ENCODE results near the gene DNAI1. TPM values are rescaled to one million over a fixed set of nuclear protein-coding genes. Genes with fewer than 3 reads are reported as not detected.
"Not testable (repeated sequence)": the region's sequence is repeated elsewhere in the genome, so short reads cannot be mapped to it uniquely, and the experiment has no call there.

The DNAI1 gene
- total RNA-seq, 2 experiments from 2014 or later: not detected

DNA sequence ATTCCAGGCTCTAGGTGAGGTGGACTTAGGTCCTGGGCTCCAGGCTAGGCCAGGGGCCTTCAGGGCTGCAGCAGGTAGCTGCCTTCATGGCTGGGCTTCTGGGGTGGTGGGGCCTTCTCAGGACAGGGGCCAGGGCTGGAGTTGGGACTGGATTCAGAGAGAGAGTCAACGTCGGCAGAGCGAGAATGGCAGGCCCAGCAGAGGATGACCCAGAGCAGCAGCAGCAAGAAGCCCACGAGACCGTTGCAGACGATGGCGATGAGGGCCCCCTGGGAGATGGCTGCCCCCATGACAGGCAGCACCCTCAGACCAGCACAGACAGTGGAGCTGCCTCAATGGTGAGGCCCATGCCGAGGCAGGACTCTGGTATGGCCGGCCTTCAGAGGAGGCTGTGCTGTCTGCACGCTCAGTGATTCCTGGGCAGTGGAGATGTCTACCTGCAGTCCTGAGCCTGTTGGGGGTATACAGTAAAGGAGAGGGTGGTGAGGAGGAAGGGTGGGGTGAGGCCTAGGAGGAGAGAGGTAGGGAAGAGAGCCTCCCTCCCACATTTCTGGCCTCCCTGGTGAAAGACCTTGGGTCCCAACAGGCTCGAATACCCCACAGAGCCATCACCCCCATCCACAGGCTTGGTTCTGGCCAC is 62.9 kb downstream of the DNAI1 start:
- no peak overlapping the region for H3K27ac Mint-ChIP-seq
- no peaks in the 10 kb centered on the region for H3K9me3 Mint-ChIP-seq (ENCODE audit: low read depth)
- CTCF ChIA-PET: interaction anchor here (1.1 kb wide), 1 partner anchor 70 kb away, joined by 3 read pairs; no protein-coding TSS in a partner anchor
- DNase-seq: no peak
- no peaks in the 10 kb centered on the region for H3K36me3 Mint-ChIP-seq
- peaks cover 15% of the 10 kb centered on the region for H3K4me1 Mint-ChIP-seq
- H3K27me3 Mint-ChIP-seq: peaks cover 40% of the 10 kb centered on the region
- no peak overlapping the region for H3K4me3 Mint-ChIP-seq
- ATAC-seq: no peak

DNA sequence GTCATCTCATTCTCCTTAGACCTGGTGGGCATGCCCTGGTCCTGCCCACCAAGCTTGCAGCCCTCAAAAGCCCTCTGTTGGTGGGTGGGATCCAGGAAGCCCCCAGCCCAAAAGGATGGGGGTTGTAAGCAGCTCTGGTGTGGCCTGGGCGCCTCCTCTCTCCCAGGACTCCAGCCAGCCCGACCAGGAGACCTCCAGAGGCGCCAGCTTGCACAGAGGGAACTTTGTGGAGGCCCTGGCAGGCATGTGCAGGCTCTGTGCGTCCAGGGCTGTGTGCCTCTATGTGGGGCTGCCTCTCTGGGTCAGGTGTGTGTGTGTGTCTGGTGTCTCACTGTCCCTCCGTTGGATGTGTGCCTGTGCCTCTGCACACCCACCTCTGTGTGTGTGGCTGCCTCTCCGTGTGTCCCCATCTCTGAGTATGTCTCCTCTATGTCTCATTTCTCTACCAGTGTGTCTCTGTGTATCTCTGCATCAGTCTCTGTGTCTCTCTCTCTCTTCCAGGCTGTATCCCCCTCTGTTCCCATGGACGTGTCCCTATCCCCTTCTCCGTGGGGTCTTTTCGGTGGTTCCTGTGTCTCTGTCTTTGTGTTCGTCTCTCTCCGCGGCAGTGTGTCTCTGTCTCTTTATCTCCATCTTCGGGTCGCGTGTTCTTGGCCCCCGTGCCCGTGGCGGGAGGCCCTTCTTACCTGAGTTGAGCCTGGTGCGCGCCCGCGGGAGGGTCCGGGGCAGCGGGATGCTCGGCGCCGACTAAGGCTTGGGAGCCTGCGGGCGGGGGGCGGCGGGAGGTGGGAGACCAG is 63.7 kb downstream of the DNAI1 start:
- no peak for ATAC-seq
- Mint-ChIP-seq H3K36me3 (no peaks in the 10 kb centered on the region), H3K4me3 (peak overlapping the region; percentile 49), H3K9me3 (ENCODE audit: low read depth) (no peaks in the 10 kb centered on the region), H3K27ac (peak overlapping the region; percentile 33), H3K4me1 (peaks cover 15% of the 10 kb centered on the region), H3K27me3 (peaks cover 42% of the 10 kb centered on the region)
- DNase-seq: no peak
- CTCF ChIA-PET: interaction anchor here (1.2 kb wide), 1 partner anchor 118 kb away, joined by 4 read pairs; no protein-coding TSS in a partner anchor

DNA sequence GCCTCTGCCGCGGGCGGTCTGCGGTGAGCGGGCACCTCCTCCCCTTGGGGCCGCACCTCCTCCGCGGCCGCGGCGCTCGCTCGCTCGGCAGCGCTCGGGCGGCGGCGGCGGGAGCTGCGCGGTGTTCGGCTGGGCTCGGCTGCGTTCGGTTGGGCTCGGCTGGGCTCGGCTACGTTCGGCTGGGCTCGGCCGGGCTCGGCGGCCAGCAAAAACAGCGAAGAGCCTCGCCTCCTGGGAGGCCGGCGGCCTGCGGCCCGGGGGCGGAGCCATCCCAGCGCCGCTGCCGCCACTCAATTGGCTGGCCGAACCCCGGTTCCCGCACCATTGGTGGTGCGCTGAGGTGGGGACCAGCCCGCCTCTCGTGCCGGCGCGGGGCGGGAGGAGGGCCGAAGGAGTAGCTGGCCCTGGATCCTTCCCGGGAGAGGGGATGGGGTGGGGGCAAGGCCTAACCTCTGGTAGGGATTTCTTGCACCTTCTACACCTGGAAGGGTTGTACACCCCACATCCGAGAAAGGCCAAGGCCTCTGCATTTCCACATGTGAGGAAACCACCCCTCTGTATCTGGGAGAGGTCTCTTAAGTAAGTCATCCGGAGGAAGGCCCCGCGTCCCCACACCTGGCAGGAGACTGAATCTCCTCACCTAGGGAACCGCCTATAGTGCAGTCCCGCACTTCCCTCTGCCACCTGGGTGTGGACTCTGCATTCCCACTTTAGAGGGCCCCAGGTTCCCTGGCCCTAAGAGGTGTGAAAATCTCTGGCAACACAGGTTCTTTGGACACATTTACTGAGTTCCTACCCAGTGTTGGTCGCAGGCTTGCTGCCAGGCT is 64.6 kb downstream of the DNAI1 start, which contains the start of gene ENHO:
Gene ENHO, minus strand, starts transcription at position 20 of the 827 bp plus-strand sequence. CDS start 1,295 bp downstream, outside the sequence.
- Mint-ChIP-seq H3K36me3 (no peaks in the 10 kb centered on the region), H3K27me3 (peaks cover 45% of the 10 kb centered on the region), H3K4me1 (peaks cover 15% of the 10 kb centered on the region), H3K9me3 (ENCODE audit: low read depth) (no peaks in the 10 kb centered on the region), H3K27ac (peak within 1 kb of the TSS; percentile 33), H3K4me3 (peak within 1 kb of the TSS; percentile 49)
- CTCF ChIA-PET: interaction anchor here (0.9 to 2.0 kb wide), 5 partner anchors 68 to 179 kb away, joined by 3 to 5 read pairs (median 4); no protein-coding TSS in a partner anchor
- ATAC-seq: peak; percentile 99
- peak; percentile 89 for DNase-seq

DNA sequence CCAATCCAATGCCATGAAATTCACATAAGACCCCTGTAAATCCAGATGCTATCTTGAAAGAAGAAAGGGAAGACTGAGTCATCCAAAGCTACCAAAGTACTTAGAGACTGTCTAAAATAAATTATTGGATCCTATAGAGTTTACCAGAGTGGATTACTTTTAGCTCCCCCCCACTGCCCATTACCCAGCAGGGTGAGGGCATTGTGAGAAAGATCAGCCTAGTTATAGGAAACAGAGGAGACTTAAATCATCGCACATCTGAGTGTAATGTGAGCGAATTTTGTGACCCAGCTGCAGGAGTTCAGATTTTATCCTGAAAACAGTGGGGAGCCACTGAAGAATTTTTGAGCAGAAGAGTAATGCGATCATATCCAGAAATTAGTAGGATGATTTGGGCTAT is 65.7 kb downstream of the DNAI1 start:
- CTCF ChIA-PET: interaction anchor here (1.1 to 2.0 kb wide), 5 partner anchors 24 to 178 kb away, joined by 3 to 5 read pairs (median 4); no protein-coding TSS in a partner anchor
- Mint-ChIP-seq H3K27me3 (peaks cover 52% of the 10 kb centered on the region), H3K9me3 (ENCODE audit: low read depth) (no peaks in the 10 kb centered on the region), H3K4me3 (no peak overlapping the region), H3K36me3 (no peaks in the 10 kb centered on the region), H3K27ac (no peak overlapping the region), H3K4me1 (peaks cover 15% of the 10 kb centered on the region)
- no peak for DNase-seq
- ATAC-seq: no peak

DNA sequence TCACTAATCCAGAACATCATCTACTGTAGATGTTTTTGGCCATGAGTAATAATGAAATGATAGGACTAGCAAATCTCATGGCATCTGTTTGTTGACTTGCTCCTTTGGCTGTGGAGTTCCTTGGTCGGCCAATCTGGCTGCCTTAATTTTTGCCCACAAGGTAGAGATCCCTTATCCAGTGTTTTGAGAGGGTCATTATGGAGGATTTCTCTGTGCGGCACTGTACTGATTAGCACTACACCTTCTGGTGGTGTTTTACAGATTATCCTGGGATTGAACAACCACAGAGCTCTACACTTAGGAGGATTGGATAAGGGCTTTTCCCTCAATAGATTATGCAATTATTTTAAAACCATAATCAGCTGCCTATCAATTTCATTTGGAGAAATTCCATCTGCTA is 67.4 kb downstream of the DNAI1 start:
- H3K36me3 Mint-ChIP-seq: no peaks in the 10 kb centered on the region
- ATAC-seq: no peak
- peaks cover 62% of the 10 kb centered on the region for H3K27me3 Mint-ChIP-seq
- DNase-seq: no peak
- CTCF ChIA-PET: no interaction called here
- H3K4me1 Mint-ChIP-seq: peaks cover 15% of the 10 kb centered on the region
- no peaks in the 10 kb centered on the region for H3K9me3 Mint-ChIP-seq (ENCODE audit: low read depth)
- H3K27ac Mint-ChIP-seq: no peak overlapping the region
- no peak overlapping the region for H3K4me3 Mint-ChIP-seq

DNA sequence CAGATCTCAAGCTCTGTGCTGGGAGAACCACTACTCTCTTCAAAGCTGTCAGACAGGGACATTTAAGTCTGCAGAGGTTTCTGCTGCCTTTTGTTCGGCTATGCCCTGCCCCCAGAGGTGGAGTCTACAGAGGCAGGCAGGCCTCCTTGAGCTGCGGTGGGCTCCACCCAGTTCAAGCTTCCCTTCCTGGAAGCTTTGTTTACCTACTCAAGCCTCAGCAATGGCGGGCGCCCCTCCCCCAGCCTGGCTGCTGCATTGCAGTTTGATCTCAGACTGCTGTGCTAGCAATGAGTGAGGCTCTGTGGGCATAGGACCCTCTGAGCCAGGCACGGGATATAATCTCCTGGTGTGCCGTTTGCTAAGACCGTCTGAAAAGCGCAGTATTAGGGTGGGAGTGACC is 73.4 kb downstream of the DNAI1 start:
- H3K4me3 Mint-ChIP-seq; H3K4me1 Mint-ChIP-seq; H3K36me3 Mint-ChIP-seq; DNase-seq; H3K9me3 Mint-ChIP-seq (ENCODE audit: low read depth); ATAC-seq; H3K27ac Mint-ChIP-seq; CTCF ChIA-PET: not testable (repeated sequence)
- H3K27me3 Mint-ChIP-seq: peaks cover 64% of the 10 kb centered on the region

DNA sequence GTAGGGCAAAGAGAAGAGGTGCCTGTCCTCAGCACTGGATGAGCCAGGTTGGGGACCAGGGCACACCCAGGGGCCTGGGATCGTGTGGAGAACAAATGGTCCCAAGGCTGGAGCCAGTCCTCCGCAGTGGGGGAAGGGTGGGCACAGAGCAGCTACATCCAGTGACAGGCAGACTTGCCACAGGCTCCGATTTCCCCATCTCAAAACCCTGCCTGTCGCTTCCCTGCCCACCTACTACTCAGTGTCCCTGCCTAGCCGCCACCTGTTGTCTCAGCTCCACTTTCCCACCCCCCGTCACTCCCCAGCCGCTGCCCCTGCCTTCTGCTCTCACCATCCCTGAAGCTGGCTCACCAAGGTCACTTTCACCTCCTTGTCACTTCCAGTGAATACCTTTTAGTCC is 78.1 kb downstream of the DNAI1 start:
- peaks cover 40% of the 10 kb centered on the region for H3K27me3 Mint-ChIP-seq
- CTCF ChIA-PET: interaction anchor here (1.5 kb wide), 1 partner anchor 133 kb away, joined by 4 read pairs; no protein-coding TSS in a partner anchor
- ATAC-seq (no peak), DNase-seq (no peak)
- no peaks in the 10 kb centered on the region for H3K36me3 Mint-ChIP-seq
- no peak overlapping the region for H3K27ac Mint-ChIP-seq
- no peak overlapping the region for H3K4me3 Mint-ChIP-seq
- no peaks in the 10 kb centered on the region for H3K4me1 Mint-ChIP-seq
- no peaks in the 10 kb centered on the region for H3K9me3 Mint-ChIP-seq (ENCODE audit: low read depth)

DNA sequence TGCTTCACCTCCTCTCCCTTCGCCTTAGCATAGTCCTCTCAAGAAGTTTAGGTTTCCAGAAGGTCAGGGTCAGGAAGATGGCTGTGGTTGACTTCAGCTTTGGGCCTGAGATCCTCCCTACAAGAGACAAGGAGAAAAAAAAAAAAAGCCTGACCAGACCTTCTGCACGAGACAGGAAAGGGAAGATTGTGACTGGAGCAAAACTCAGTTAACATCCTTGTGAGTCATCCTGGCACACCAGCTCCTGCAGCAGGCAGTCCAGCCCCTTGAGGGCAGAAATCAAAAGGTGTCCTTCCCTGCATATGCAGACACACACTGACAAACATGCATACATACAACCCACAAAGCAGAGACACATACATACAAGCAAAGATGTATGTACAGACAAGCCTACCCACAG is 82.2 kb downstream of the DNAI1 start:
- no peak for DNase-seq
- no peak overlapping the region for H3K27ac Mint-ChIP-seq
- CTCF ChIA-PET: no interaction called here
- no peaks in the 10 kb centered on the region for H3K9me3 Mint-ChIP-seq (ENCODE audit: low read depth)
- no peaks in the 10 kb centered on the region for H3K36me3 Mint-ChIP-seq
- peaks cover 30% of the 10 kb centered on the region for H3K27me3 Mint-ChIP-seq
- ATAC-seq: no peak
- no peaks in the 10 kb centered on the region for H3K4me1 Mint-ChIP-seq
- no peak overlapping the region for H3K4me3 Mint-ChIP-seq

DNA sequence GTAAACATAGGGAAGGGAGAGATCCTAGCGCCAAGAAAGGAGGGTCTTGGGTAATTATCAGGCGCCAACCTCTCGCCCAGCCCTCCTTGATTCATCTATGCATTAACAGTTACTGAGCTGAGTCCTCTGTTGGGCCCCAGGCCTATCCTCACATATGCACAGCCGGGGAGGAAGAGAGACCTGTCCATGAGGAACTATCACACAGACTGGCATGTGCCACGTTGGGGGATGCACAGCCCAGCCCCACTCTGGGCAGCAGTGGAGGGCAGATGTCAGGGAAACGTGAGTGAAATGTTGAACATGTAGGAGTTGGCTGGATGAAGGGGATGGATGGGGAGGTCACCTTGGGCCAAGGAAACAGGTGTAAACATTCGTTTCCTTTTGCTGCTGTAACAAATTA is 82.9 kb downstream of the DNAI1 start:
- Mint-ChIP-seq H3K27me3 (peaks cover 25% of the 10 kb centered on the region), H3K27ac (no peak overlapping the region), H3K4me1 (no peaks in the 10 kb centered on the region), H3K4me3 (no peak overlapping the region), H3K36me3 (no peaks in the 10 kb centered on the region), H3K9me3 (ENCODE audit: low read depth) (no peaks in the 10 kb centered on the region)
- no peak for ATAC-seq
- CTCF ChIA-PET: no interaction called here
- DNase-seq: no peak

DNA sequence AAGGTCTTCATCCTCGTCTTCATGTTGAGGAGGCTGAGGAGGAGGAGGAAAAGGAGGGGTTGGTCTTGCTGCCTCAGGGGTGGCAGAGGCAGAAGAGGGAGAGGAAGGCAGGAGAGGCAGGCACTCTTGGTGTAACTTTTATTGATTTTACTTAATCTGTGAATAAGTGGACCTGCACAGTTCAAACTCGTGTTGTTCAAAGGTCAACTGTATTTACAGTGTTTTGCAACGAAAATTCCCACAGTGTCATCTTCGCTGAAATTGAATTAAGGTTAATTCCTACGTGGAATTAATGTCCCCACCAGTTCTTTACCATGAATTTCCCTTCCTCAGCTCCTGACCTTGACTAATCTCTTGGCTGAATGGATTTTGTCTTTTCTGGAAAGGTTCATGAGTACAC is 85.4 kb downstream of the DNAI1 start:
- ATAC-seq (no peak), DNase-seq (no peak)
- no peak overlapping the region for H3K27ac Mint-ChIP-seq
- no peaks in the 10 kb centered on the region for H3K4me1 Mint-ChIP-seq
- H3K27me3 Mint-ChIP-seq: peaks cover 19% of the 10 kb centered on the region
- H3K9me3 Mint-ChIP-seq (ENCODE audit: low read depth): no peaks in the 10 kb centered on the region
- CTCF ChIA-PET: no interaction called here
- no peak overlapping the region for H3K4me3 Mint-ChIP-seq
- no peaks in the 10 kb centered on the region for H3K36me3 Mint-ChIP-seq

DNA sequence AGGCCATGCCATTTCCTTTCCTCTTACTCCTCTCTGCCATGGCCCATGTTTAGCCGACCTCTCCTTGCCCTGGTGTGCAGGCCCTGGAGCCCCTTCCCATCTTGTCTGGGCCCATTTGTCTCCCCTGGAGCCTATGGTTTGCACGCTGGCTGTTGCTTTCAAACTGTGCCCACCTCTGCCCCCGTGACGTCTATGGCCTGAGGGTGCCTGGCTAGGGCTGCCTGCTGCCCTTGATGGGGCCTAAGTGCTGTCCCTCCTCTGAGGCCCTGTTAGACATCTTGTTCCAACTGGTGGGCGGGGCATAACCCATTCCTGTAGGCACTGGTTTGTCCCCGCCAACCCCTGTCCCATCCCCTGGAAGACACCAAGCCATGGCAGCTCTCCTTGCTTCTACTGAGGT is 86.9 kb downstream of the DNAI1 start:
- CTCF ChIA-PET: interaction anchor here (1.3 kb wide), 1 partner anchor 142 kb away, joined by 5 read pairs; no protein-coding TSS in a partner anchor
- ATAC-seq (no peak), DNase-seq (no peak)
- Mint-ChIP-seq H3K27me3 (peaks cover 18% of the 10 kb centered on the region), H3K36me3 (no peaks in the 10 kb centered on the region), H3K27ac (no peak overlapping the region), H3K4me1 (no peaks in the 10 kb centered on the region), H3K4me3 (no peak overlapping the region), H3K9me3 (ENCODE audit: low read depth) (no peaks in the 10 kb centered on the region)

DNA sequence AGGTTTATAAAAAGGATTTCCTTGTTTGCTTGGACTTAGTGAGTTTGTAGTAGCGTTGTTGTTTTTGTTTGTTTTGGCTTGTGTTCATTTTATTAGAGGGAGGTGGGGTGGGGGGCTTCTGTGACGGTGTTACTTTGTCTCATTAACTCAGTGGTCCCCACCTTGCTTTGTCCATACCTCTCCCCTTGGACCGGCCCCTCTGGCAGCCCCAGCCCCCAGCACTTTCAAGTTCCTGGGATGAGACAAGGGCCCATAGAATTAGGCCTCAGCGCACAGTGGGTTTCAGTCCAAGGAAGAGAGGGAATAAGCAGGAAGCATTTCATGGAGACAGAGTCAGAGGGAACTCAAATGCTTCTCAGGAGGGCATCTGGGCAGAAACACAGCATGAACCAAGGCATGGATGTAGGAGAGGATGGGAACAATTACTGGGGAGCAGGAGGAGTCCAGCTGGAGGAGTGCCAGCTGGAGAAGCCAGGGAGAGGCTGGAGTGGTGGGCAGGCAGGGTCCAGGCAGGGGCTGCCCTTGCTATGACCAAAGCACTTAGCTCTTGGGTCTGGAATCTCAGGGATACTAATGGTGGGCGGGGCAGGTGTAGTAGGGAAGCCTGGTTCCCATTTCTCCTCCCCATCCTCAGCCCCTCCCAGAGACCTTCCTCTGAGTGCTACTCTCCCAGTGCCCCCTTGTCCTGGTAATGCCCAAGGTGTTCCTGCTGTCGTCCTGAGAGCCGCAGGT is 87.7 kb downstream of the DNAI1 start:
- ATAC-seq (no peak), DNase-seq (no peak)
- no peaks in the 10 kb centered on the region for H3K4me1 Mint-ChIP-seq
- CTCF ChIA-PET: interaction anchor here (0.6 to 1.3 kb wide), 3 partner anchors 101 to 199 kb away, joined by 3 to 5 read pairs (median 3); no protein-coding TSS in a partner anchor
- no peaks in the 10 kb centered on the region for H3K36me3 Mint-ChIP-seq
- no peak overlapping the region for H3K27ac Mint-ChIP-seq
- no peaks in the 10 kb centered on the region for H3K9me3 Mint-ChIP-seq (ENCODE audit: low read depth)
- no peak overlapping the region for H3K4me3 Mint-ChIP-seq
- H3K27me3 Mint-ChIP-seq: peaks cover 18% of the 10 kb centered on the region
